Measurements from ENCODE around the gene CHKB.
A peak's percentile ranks its signal among the peaks of the same experiment; 100 is the strongest.

Gene CHKB

DNA sequence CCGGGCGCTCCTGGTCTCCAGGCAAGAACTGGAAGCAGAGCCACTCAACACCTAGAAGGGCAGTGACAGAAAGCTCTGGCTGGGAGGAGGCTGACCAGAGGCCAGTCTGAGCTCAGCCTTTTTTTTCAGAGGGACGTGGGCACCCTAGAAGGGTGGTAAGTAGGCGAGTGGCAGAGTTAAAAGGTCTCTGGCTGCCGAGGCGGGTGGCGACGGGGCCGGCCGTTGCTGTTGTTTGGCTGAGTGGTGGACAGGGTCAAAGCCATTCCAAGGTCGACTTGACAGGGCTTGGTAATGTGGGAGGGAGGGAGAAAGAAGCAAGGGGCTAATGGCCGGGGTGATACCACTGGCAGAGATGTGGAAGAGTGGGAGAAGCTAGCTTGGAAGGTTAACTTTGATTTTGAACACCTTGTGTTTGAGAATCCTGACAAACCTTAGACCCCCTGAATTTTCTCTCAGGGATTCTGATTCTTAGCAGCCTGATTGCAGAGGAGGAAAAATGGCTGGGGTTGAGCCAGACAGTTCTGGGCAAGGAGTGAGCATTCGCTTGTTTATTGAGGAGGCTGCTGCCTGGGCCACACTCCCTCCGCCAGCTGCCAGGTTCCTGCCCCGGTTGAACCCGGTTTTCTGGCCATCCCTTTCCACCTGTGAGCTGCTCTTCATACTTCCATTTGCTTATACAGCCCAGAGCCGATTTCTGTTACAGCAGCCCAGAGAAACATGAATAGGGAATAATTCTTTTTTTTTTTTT, 19.1 kb downstream of the CHKB start:
- no CpG with 5 or more reads among the region's 17 CpGs for WGBS, 2 donors (ENCODE audit: extremely low coverage in 2 of 2, insufficient read length in 2 of 2, insufficient replicate concordance in 1 of 2)

DNA sequence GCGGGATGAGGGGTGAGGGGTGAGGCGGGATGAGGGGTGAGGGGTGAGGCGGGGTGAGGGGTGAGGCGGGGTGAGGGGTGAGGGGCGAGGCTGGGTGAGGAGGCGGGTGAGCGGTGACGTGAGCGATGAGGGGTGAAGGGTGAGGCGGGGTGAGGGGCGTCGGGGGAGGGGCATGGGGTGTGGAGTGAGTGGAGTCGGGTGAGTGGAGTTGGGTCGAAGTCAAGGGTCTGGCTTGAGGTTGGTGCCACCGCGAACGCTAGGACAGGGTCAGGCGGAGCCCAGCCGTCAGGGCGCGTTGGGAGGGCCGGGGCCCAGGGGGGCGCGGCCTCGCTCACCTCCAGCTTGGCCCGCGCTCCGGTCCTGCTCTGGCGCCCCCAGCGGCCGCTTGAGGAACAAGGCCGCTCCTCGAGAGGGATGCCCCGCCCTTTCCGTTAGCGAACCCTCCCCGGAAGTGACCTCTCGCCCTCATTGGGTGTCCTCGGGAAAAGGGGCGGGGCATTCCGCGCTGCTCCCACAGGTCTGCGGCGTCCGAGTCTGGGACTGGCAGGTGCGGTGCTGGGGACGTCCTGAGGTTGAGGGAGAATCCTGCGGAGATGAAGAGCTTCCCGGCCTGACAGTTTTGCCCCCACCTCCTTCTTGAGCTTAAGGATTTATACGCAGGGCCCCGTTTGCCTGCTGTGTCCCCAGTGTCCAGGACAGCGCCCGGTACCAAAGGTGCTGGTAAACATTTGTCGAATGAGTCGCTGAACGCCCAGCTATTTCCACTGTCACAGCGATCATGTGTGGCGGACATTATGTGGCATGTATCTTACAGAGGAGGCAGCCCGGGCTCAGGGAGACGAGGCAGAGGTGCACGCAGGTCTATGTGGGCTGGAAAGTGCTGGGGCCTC, 19.9 kb downstream of the CHKB start, which contains the start of gene SYCE3:
TSS of gene SYCE3 (minus strand) at position 397 of the 890 bp plus-strand sequence. CDS start 6,514 bp downstream, outside the sequence.
- Histone ChIP-seq H3K4me2 (ENCODE audit: insufficient read depth, low read length, poor library complexity, severe bottlenecking) (peak within 1 kb of the TSS; percentile 98), H3K14ac (ENCODE audit: low read length) (no peak within 1 kb of the TSS), H3K36me3 (replicated peaks in 1 of 2; ENCODE audit: control insufficient read depth in 2 of 2, insufficient read depth in 2 of 2, low read length in 2 of 2) (peaks cover 1 to 5% of the 10 kb centered on the region in 2 donors), H4K91ac (ENCODE audit: low read depth, low read length, poor library complexity) (no peak within 1 kb of the TSS), H2AK5ac (ENCODE audit: low read depth, low read length) (peak within 1 kb of the TSS; percentile 43), H3K23ac (ENCODE audit: low read depth, low read length, poor library complexity) (peak within 1 kb of the TSS; percentile 95), H3K27ac (replicated peaks; ENCODE audit: low read length) (no peak within 1 kb of the TSS), H3K9ac (ENCODE audit: low read depth, low read length, poor library complexity) (peak within 1 kb of the TSS; percentile 88), H2BK12ac (ENCODE audit: low read length) (no peak within 1 kb of the TSS), H3K4me3 (ENCODE audit: low read length in 2 of 2) (peak within 1 kb of the TSS; percentile 84 to 89), H2BK15ac (ENCODE audit: low read length) (no peak within 1 kb of the TSS), H2AFZ (ENCODE audit: low read length) (peak within 1 kb of the TSS; percentile 94), H2BK5ac (ENCODE audit: low read length) (peak within 1 kb of the TSS; percentile 75), H4K8ac (ENCODE audit: low read depth, low read length) (no peak within 1 kb of the TSS), H2BK120ac (ENCODE audit: low read depth, low read length) (peak within 1 kb of the TSS; percentile 28), H3K4ac (ENCODE audit: low read length) (no peak within 1 kb of the TSS), H3K79me1 (ENCODE audit: low read depth, low read length) (peaks cover 2% of the 10 kb centered on the region), H3K4me1 (ENCODE audit: control insufficient read depth in 2 of 2, insufficient read depth in 1 of 2, low read depth in 1 of 2, low read length in 2 of 2) (peaks cover 0 to 5% of the 10 kb centered on the region in 2 donors), H3K9me3 (replicated peaks in 1 of 2; ENCODE audit: control insufficient read depth in 2 of 2, insufficient read depth in 1 of 2, low read depth in 1 of 2, low read length in 2 of 2) (no peaks in the 10 kb centered on the region), H3K27me3 (ENCODE audit: control insufficient read depth in 3 of 3, insufficient read depth in 3 of 3, low read depth in 1 of 3, low read length in 3 of 3) (peaks cover 0 to 17% (median 6%) of the 10 kb centered on the region in 3 experiments), H3K18ac (ENCODE audit: low read length) (peak within 1 kb of the TSS; percentile 74)
- WGBS, 2 donors (ENCODE audit: extremely low coverage in 2 of 2, insufficient read length in 2 of 2, insufficient replicate concordance in 1 of 2) = no CpG with 5 or more reads among the region's 61 CpGs
- peak; percentile 97 for DNase-seq (ENCODE audit: low spot score)

More for the DNA sequence above, 19.1 kb downstream of the CHKB start:
- peak overlapping the region; percentile 84 to 89 for H3K4me3 ChIP-seq (ENCODE audit: low read length in 2 of 2)
- H2BK120ac ChIP-seq (ENCODE audit: low read depth, low read length) = no peak overlapping the region
- H3K4me1 ChIP-seq (ENCODE audit: control insufficient read depth in 2 of 2, insufficient read depth in 1 of 2, low read depth in 1 of 2, low read length in 2 of 2) = peaks cover 0 to 5% of the 10 kb centered on the region in 2 donors
- peak overlapping the region; percentile 94 for H2AFZ ChIP-seq (ENCODE audit: low read length)
- H3K27ac ChIP-seq (replicated peaks; ENCODE audit: low read length) = no peak overlapping the region
- no peak overlapping the region for H3K14ac ChIP-seq (ENCODE audit: low read length)
- H2BK15ac ChIP-seq (ENCODE audit: low read length) = no peak overlapping the region
- H3K18ac ChIP-seq (ENCODE audit: low read length) = no peak overlapping the region
- no peak overlapping the region for H4K8ac ChIP-seq (ENCODE audit: low read depth, low read length)
- peak overlapping the region; percentile 32 for H2AK5ac ChIP-seq (ENCODE audit: low read depth, low read length)
- H3K36me3 ChIP-seq (replicated peaks in 1 of 2; ENCODE audit: control insufficient read depth in 2 of 2, insufficient read depth in 2 of 2, low read length in 2 of 2) = peaks cover 4 to 11% of the 10 kb centered on the region in 2 donors
- no peak overlapping the region for H3K4ac ChIP-seq (ENCODE audit: low read length)
- H4K91ac ChIP-seq (ENCODE audit: low read depth, low read length, poor library complexity) = no peak overlapping the region
- H2BK5ac ChIP-seq (ENCODE audit: low read length) = no peak overlapping the region
- H3K9ac ChIP-seq (ENCODE audit: low read depth, low read length, poor library complexity) = peak overlapping the region; percentile 88
- H3K4me2 ChIP-seq (ENCODE audit: insufficient read depth, low read length, poor library complexity, severe bottlenecking) = peak overlapping the region; percentile 98
- H3K27me3 ChIP-seq (ENCODE audit: control insufficient read depth in 3 of 3, insufficient read depth in 3 of 3, low read depth in 1 of 3, low read length in 3 of 3) = peaks cover 0 to 17% (median 6%) of the 10 kb centered on the region in 3 experiments
- no peak for DNase-seq (ENCODE audit: low spot score)
- H3K79me1 ChIP-seq (ENCODE audit: low read depth, low read length) = peaks cover 2% of the 10 kb centered on the region
- no peak overlapping the region for H2BK12ac ChIP-seq (ENCODE audit: low read length)
- no peaks in the 10 kb centered on the region for H3K9me3 ChIP-seq (replicated peaks in 1 of 2; ENCODE audit: control insufficient read depth in 2 of 2, insufficient read depth in 1 of 2, low read depth in 1 of 2, low read length in 2 of 2)
- peak overlapping the region; percentile 95 for H3K23ac ChIP-seq (ENCODE audit: low read depth, low read length, poor library complexity)

DNA sequence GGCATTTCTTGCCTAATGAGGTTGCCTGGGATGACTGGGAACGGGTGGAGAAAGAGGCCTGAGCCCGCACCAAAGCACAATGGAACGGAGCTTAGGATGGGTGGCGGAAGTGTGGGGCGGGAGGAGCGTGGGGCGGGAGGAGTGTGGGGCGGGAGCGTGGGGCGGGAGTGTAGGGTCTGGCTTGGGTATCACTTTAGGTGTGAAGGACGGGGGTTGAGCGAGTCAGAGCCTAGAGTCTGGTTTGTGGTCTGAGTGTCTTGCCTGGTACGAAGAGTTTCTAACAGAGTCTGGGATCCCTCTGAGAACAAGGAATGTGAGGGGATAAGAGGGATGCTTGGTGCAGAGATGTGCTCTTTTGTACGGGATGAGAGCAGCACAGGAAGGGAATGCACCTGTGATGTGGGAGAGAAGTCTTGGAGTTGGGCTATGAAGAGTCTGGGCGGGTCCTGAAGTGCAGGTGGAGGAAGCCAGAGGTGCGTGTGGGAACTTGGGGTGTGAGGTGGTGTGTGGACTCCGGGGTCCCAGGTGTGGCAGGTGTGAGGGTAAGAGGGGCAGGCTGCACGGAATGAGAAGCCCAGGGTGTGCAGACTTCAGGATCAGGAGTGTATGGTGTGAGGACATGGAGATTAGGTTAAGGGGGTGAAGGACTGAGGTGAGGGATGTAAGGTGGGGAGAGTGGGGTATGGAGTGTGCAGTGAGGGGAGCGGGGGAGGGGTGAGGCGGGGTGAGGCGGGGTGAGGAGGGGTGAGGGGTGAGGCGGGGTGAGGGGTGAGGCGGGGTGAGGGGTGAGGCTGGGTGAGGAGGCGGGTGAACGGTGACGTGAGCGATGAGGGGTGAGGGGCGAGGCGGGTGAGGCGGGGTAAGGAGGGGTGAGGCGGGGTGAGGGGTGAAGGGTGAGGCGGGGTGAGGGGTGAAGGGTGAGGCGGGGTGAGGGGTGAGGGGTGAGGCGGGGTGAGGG, 21.0 kb downstream of the CHKB start:
- Histone ChIP-seq H2AK5ac (ENCODE audit: low read depth, low read length) (peak overlapping the region; percentile 43), H4K91ac (ENCODE audit: low read depth, low read length, poor library complexity) (no peak overlapping the region), H3K14ac (ENCODE audit: low read length) (no peak overlapping the region), H3K4ac (ENCODE audit: low read length) (no peak overlapping the region), H3K4me2 (ENCODE audit: insufficient read depth, low read length, poor library complexity, severe bottlenecking) (no peak overlapping the region), H2BK120ac (ENCODE audit: low read depth, low read length) (peak overlapping the region; percentile 28), H3K4me3 (ENCODE audit: low read length in 2 of 2) (no peak overlapping the region), H2BK5ac (ENCODE audit: low read length) (peak overlapping the region; percentile 75), H3K23ac (ENCODE audit: low read depth, low read length, poor library complexity) (no peak overlapping the region), H2BK15ac (ENCODE audit: low read length) (no peak overlapping the region), H3K18ac (ENCODE audit: low read length) (peak overlapping the region; percentile 31), H2AFZ (ENCODE audit: low read length) (no peak overlapping the region), H3K36me3 (replicated peaks in 1 of 2; ENCODE audit: control insufficient read depth in 2 of 2, insufficient read depth in 2 of 2, low read length in 2 of 2) (no peaks in the 10 kb centered on the region), H3K27ac (replicated peaks; ENCODE audit: low read length) (no peak overlapping the region), H3K27me3 (ENCODE audit: control insufficient read depth in 3 of 3, insufficient read depth in 3 of 3, low read depth in 1 of 3, low read length in 3 of 3) (peaks cover 0 to 17% (median 6%) of the 10 kb centered on the region in 3 experiments), H3K9me3 (replicated peaks in 1 of 2; ENCODE audit: control insufficient read depth in 2 of 2, insufficient read depth in 1 of 2, low read depth in 1 of 2, low read length in 2 of 2) (no peaks in the 10 kb centered on the region), H4K8ac (ENCODE audit: low read depth, low read length) (no peak overlapping the region), H3K9ac (ENCODE audit: low read depth, low read length, poor library complexity) (no peak overlapping the region), H2BK12ac (ENCODE audit: low read length) (no peak overlapping the region), H3K79me1 (ENCODE audit: low read depth, low read length) (peaks cover 2% of the 10 kb centered on the region), H3K4me1 (ENCODE audit: control insufficient read depth in 2 of 2, insufficient read depth in 1 of 2, low read depth in 1 of 2, low read length in 2 of 2) (peaks cover 0 to 5% of the 10 kb centered on the region in 2 donors)
- WGBS, 2 donors (ENCODE audit: extremely low coverage in 2 of 2, insufficient read length in 2 of 2, insufficient replicate concordance in 1 of 2) = no CpG with 5 or more reads among the region's 34 CpGs
- DNase-seq (ENCODE audit: low spot score) = no peak

Data from neuronal stem cell (in vitro differentiated cells).